ENCODE data around the gene TNK1.

- TF ChIP-seq CTCF (IDR thresholded peaks at IDR 0.05; ENCODE audit: insufficient read depth, low read length, poor library complexity, severe bottlenecking) = no peak
- no peak for TF ChIP-seq EZH2phosphoT487 (conservative IDR thresholded peaks at IDR 0.05; ENCODE audit: low read length)
Measured at GRCh38 chr17:7352503-7352889, 28.4 kb upstream of the TNK1 start.

All from SU-DHL-6 (cell line).